ENCODE results near the gene TUBB2A.

TUBB2A gene

GRCh38 chr6:3117912-3118352, 39.4 kb downstream of the TUBB2A start:
- DNase-seq: no peak

DNA sequence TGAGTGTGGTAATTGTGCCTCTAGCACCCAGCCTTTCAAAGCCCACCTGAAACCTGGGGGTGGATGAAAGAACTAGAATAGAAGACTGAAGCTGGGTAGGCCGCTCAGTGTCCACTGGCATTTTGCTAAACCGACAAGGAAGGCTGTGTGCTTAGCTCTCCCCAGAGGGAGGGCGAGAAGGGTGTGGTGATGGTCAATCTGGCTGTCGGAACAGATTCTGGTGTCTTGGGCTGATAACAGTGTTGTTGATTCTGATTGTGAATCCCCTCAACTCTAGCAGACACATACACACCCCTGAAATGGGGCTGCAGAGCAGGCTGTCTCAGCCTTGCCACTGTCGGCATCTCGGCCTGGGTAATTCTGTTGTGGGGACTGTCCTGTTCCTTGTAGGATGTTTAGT, 43.0 kb downstream of the TUBB2A start:
- no peak for DNase-seq

- DNase-seq: no peak
Observed at GRCh38 chr6:3109761-3110160, 47.6 kb downstream of the TUBB2A start.

DNA sequence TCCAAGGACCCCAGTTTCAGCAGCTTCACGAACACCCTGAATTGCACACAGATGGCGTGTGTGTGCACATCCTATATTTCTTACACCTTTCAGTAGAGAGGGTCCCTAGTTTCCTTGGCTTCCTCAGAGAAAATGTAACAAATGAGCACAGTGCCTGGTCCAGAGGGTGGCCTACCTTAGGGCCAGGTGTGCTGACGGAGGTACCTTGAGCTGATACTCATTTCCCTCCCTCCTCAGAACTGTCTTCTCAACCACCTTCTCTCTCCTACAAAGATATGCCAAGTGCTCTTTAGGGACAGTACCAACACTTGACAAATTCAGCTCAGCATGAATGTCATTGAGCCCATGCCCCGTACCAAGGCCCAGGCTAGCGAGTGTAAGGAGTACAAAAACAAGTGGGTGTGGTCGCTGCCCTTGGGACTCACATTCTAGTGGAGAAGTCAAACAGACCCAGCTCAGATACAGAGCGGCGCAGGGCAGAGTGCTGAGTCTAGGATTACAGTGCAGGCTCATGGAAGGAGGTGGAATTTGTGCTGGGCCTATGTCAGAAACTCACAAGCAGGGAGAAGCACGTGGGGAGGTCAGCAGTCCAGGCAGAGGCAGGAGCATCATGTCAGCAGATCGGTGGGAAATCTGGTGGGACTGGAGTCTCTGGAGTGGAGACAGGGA, 48.5 kb downstream of the TUBB2A start:
- DNase-seq: no peak

Data from stimulated activated CD8-positive, alpha-beta memory T cell treated with anti-CD3 and anti-CD28 coated beads, Interleukin-4, amount 100 ng/mL, for 48 hours (primary cell).